T-helper 2 cell treated with Interferon-gamma antibody and Interleukin-4, amounts not matched to agents 5 μg/mL and 100 μg/mL, for 36 hours (primary cell): ENCODE data around the gene SLC9A9.

Source experiments
- DNase-seq: peaks from one replicate; pipeline ENCODE4 v3.0.0; 2021; ENCODE audit warnings: low spot score
- H3K27ac Mint-ChIP-seq: one replicate; pipeline ENCODE4 v1.8.0; 2021; ENCODE audit warnings: mild to moderate bottlenecking, mixed read lengths
- H3K27me3 Mint-ChIP-seq: one replicate; pipeline ENCODE4 v1.8.0; 2021; ENCODE audit warnings: low read depth, mixed read lengths
- H3K36me3 Mint-ChIP-seq: one replicate; pipeline ENCODE4 v1.8.0; 2021; ENCODE audit warnings: low read depth, mixed read lengths
- H3K4me1 Mint-ChIP-seq: one replicate; pipeline ENCODE4 v1.8.0; 2021; ENCODE audit warnings: low read depth, mixed read lengths
- H3K4me3 Mint-ChIP-seq: one replicate; pipeline ENCODE4 v1.8.0; 2022; ENCODE audit warnings: mild to moderate bottlenecking, moderate library complexity, mixed read lengths
- H3K9me3 Mint-ChIP-seq: one replicate; pipeline ENCODE4 v1.8.0; 2021; ENCODE audit warnings: mixed read lengths

Gene SLC9A9

GRCh38 chr3:143784446-143784845 lies 63.8 kb downstream of the SLC9A9 start:
- Mint-ChIP-seq H3K36me3 (no peaks in the 10 kb centered on the region), H3K27me3 (no peaks in the 10 kb centered on the region), H3K4me1 (no peaks in the 10 kb centered on the region), H3K4me3 (no peak overlapping the region), H3K9me3 (no peaks in the 10 kb centered on the region), H3K27ac (no peak overlapping the region)
- DNase-seq: no peak

GRCh38 chr3:143783851-143784370 lies 64.4 kb downstream of the SLC9A9 start:
- no peak overlapping the region for H3K27ac Mint-ChIP-seq
- H3K27me3 Mint-ChIP-seq: no peaks in the 10 kb centered on the region
- no peaks in the 10 kb centered on the region for H3K4me1 Mint-ChIP-seq
- no peak overlapping the region for H3K4me3 Mint-ChIP-seq
- H3K9me3 Mint-ChIP-seq: no peaks in the 10 kb centered on the region
- no peaks in the 10 kb centered on the region for H3K36me3 Mint-ChIP-seq
- DNase-seq: no peak

GRCh38 chr3:143775459-143775858 lies 72.8 kb downstream of the SLC9A9 start:
- Mint-ChIP-seq H3K27ac (no peak overlapping the region), H3K27me3 (no peaks in the 10 kb centered on the region), H3K4me1 (peaks cover 3% of the 10 kb centered on the region), H3K36me3 (no peaks in the 10 kb centered on the region), H3K9me3 (no peaks in the 10 kb centered on the region), H3K4me3 (no peak overlapping the region)
- DNase-seq: no peak

GRCh38 chr3:143771939-143772338 lies 76.3 kb downstream of the SLC9A9 start:
- H3K36me3 Mint-ChIP-seq: no peaks in the 10 kb centered on the region
- H3K4me1 Mint-ChIP-seq: peaks cover 3% of the 10 kb centered on the region
- H3K9me3 Mint-ChIP-seq: no peaks in the 10 kb centered on the region
- H3K27me3 Mint-ChIP-seq: peaks cover 4% of the 10 kb centered on the region
- no peak overlapping the region for H3K4me3 Mint-ChIP-seq
- no peak for DNase-seq
- no peak overlapping the region for H3K27ac Mint-ChIP-seq

- H3K9me3 Mint-ChIP-seq: no peaks in the 10 kb centered on the region
- no peak overlapping the region for H3K27ac Mint-ChIP-seq
- no peak overlapping the region for H3K4me3 Mint-ChIP-seq
- H3K4me1 Mint-ChIP-seq: peaks cover 3% of the 10 kb centered on the region
- no peaks in the 10 kb centered on the region for H3K36me3 Mint-ChIP-seq
- H3K27me3 Mint-ChIP-seq: peaks cover 4% of the 10 kb centered on the region
- DNase-seq: no peak
Observed at GRCh38 chr3:143771258-143771657, 77.0 kb downstream of the SLC9A9 start.

GRCh38 chr3:143770391-143770790 lies 77.9 kb downstream of the SLC9A9 start:
- DNase-seq: no peak
- Mint-ChIP-seq H3K4me1 (peaks cover 1% of the 10 kb centered on the region), H3K27ac (no peak overlapping the region), H3K4me3 (no peak overlapping the region), H3K36me3 (no peaks in the 10 kb centered on the region), H3K9me3 (no peaks in the 10 kb centered on the region), H3K27me3 (peaks cover 4% of the 10 kb centered on the region)

- Mint-ChIP-seq H3K36me3 (no peaks in the 10 kb centered on the region), H3K9me3 (no peaks in the 10 kb centered on the region), H3K4me1 (no peaks in the 10 kb centered on the region), H3K4me3 (no peak overlapping the region), H3K27me3 (peaks cover 4% of the 10 kb centered on the region), H3K27ac (no peak overlapping the region)
- no peak for DNase-seq
Observed at GRCh38 chr3:143769616-143770015, 78.7 kb downstream of the SLC9A9 start.

GRCh38 chr3:143764840-143765239 lies 83.4 kb downstream of the SLC9A9 start:
- H3K27me3 Mint-ChIP-seq: peaks cover 4% of the 10 kb centered on the region

GRCh38 chr3:143763564-143764162 lies 84.6 kb downstream of the SLC9A9 start:
- no peak overlapping the region for H3K4me3 Mint-ChIP-seq
- peaks cover 4% of the 10 kb centered on the region for H3K27me3 Mint-ChIP-seq
- DNase-seq: no peak
- H3K4me1 Mint-ChIP-seq: no peaks in the 10 kb centered on the region
- no peaks in the 10 kb centered on the region for H3K9me3 Mint-ChIP-seq
- H3K36me3 Mint-ChIP-seq: no peaks in the 10 kb centered on the region
- H3K27ac Mint-ChIP-seq: no peak overlapping the region

More at GRCh38 chr3:143764840-143765239, 83.4 kb downstream of the SLC9A9 start:
- Mint-ChIP-seq H3K4me3 (no peak overlapping the region), H3K27ac (no peak overlapping the region), H3K36me3 (no peaks in the 10 kb centered on the region), H3K4me1 (no peaks in the 10 kb centered on the region), H3K9me3 (no peaks in the 10 kb centered on the region)
- DNase-seq: no peak

GRCh38 chr3:143757691-143758090 lies 90.6 kb downstream of the SLC9A9 start:
- Mint-ChIP-seq H3K9me3 (no peaks in the 10 kb centered on the region), H3K4me3 (no peak overlapping the region), H3K27ac (no peak overlapping the region), H3K27me3 (peaks cover 3% of the 10 kb centered on the region), H3K36me3 (peaks cover 2% of the 10 kb centered on the region), H3K4me1 (peaks cover 3% of the 10 kb centered on the region)
- no peak for DNase-seq

GRCh38 chr3:143755978-143756377 lies 92.3 kb downstream of the SLC9A9 start:
- Mint-ChIP-seq H3K27ac (no peak overlapping the region), H3K4me3 (no peak overlapping the region), H3K9me3 (no peaks in the 10 kb centered on the region), H3K4me1 (peaks cover 18% of the 10 kb centered on the region), H3K36me3 (peaks cover 2% of the 10 kb centered on the region), H3K27me3 (peaks cover 3% of the 10 kb centered on the region)
- no peak for DNase-seq

GRCh38 chr3:143754090-143754489 lies 94.2 kb downstream of the SLC9A9 start:
- no peak overlapping the region for H3K27ac Mint-ChIP-seq
- H3K4me3 Mint-ChIP-seq: no peak overlapping the region
- H3K9me3 Mint-ChIP-seq: no peaks in the 10 kb centered on the region
- peaks cover 3% of the 10 kb centered on the region for H3K27me3 Mint-ChIP-seq
- peaks cover 20% of the 10 kb centered on the region for H3K4me1 Mint-ChIP-seq
- peaks cover 3% of the 10 kb centered on the region for H3K36me3 Mint-ChIP-seq
- DNase-seq: no peak

- H3K36me3 Mint-ChIP-seq: peaks cover 3% of the 10 kb centered on the region
- H3K9me3 Mint-ChIP-seq: no peaks in the 10 kb centered on the region
- H3K4me3 Mint-ChIP-seq: no peak overlapping the region
- peaks cover 20% of the 10 kb centered on the region for H3K4me1 Mint-ChIP-seq
- peaks cover 3% of the 10 kb centered on the region for H3K27me3 Mint-ChIP-seq
- H3K27ac Mint-ChIP-seq: no peak overlapping the region
- no peak for DNase-seq
Observed at GRCh38 chr3:143753456-143753855, 94.8 kb downstream of the SLC9A9 start.

- Mint-ChIP-seq H3K36me3 (peaks cover 3% of the 10 kb centered on the region), H3K4me1 (peaks cover 20% of the 10 kb centered on the region), H3K27ac (no peak overlapping the region), H3K4me3 (no peak overlapping the region), H3K27me3 (peaks cover 3% of the 10 kb centered on the region), H3K9me3 (no peaks in the 10 kb centered on the region)
- DNase-seq: no peak
Observed at GRCh38 chr3:143753006-143753405, 95.3 kb downstream of the SLC9A9 start.

GRCh38 chr3:143751643-143752178 lies 96.6 kb downstream of the SLC9A9 start:
- Mint-ChIP-seq H3K9me3 (no peaks in the 10 kb centered on the region), H3K4me3 (peak overlapping the region; percentile 60), H3K36me3 (peaks cover 3% of the 10 kb centered on the region), H3K4me1 (peaks cover 17% of the 10 kb centered on the region), H3K27me3 (peaks cover 3% of the 10 kb centered on the region), H3K27ac (peak overlapping the region; percentile 91)
- peak; percentile 10 for DNase-seq
